HUDEP-2 (cell line): ENCODE measurements around the gene POC5.
"Not testable (repeated sequence)": the region's sequence is repeated elsewhere in the genome, so short reads cannot be mapped to it uniquely, and the experiment has no call there.

Source experiments
- DNase-seq, 76 experiments: peaks; one replicate each; lab custom pipeline; 2025; ENCODE audit not compliant: unreplicated experiment in 76 of 76; lab: John Stamatoyannopoulos, UW

Gene POC5

GRCh38 chr5:75717082-75717922, at the start of gene POC5:
Gene POC5, minus strand, starts transcription at chr5:75717437. Its CDS starts 4,500 bp downstream, at chr5:75712937.
- DNase-seq = peak; percentile 67 to 98 (median 94)

- no peak for DNase-seq
These were observed 40.9 kb upstream of the POC5 start for GRCh38 chr5:75758116-75758515.

GRCh38 chr5:75756981-75757380, 39.7 kb upstream of the POC5 start:
- no peak for DNase-seq

- no peak for DNase-seq
These were observed 39.0 kb upstream of the POC5 start for GRCh38 chr5:75756211-75756610.

- no peak for DNase-seq
These were observed 35.9 kb upstream of the POC5 start for GRCh38 chr5:75753182-75753581.

GRCh38 chr5:75744355-75744754, 27.1 kb upstream of the POC5 start:
- no peak for DNase-seq

GRCh38 chr5:75736273-75736672, 19.0 kb upstream of the POC5 start:
- no peak for DNase-seq

- peak in 11 of 76 experiments; percentile 1 to 30 (median 3) for DNase-seq
These were observed 17.9 kb upstream of the POC5 start for GRCh38 chr5:75734913-75735789.

GRCh38 chr5:75733767-75734166, 16.5 kb upstream of the POC5 start:
- no peak for DNase-seq

GRCh38 chr5:75731515-75731914, 14.3 kb upstream of the POC5 start:
- DNase-seq = not testable (repeated sequence)

- no peak for DNase-seq
These were observed 12.1 kb upstream of the POC5 start for GRCh38 chr5:75729321-75729720.

- no peak for DNase-seq
These were observed 10.7 kb upstream of the POC5 start for GRCh38 chr5:75727931-75728330.

- not testable (repeated sequence) for DNase-seq
These were observed 9.0 kb upstream of the POC5 start for GRCh38 chr5:75726224-75726623.

GRCh38 chr5:75723378-75723777, 6.1 kb upstream of the POC5 start:
- DNase-seq = no peak

- DNase-seq = no peak
These were observed 4.3 kb upstream of the POC5 start for GRCh38 chr5:75721573-75721972.

- DNase-seq = no peak
These were observed 3.6 kb upstream of the POC5 start for GRCh38 chr5:75720882-75721281.

GRCh38 chr5:75716715-75717081, 539 bp downstream of the POC5 start:
- DNase-seq = peak in 2 of 76 experiments; percentile 3 to 14

GRCh38 chr5:75712091-75712490, 5.1 kb downstream of the POC5 start:
- peak in 1 of 76 experiments; percentile 7 for DNase-seq

- DNase-seq = no peak
These were observed 6.1 kb downstream of the POC5 start for GRCh38 chr5:75711151-75711550.

GRCh38 chr5:75710637-75711036, 6.6 kb downstream of the POC5 start:
- DNase-seq = no peak

- DNase-seq = peak in 4 of 76 experiments; percentile 1 to 19 (median 11)
These were observed 9.2 kb downstream of the POC5 start for GRCh38 chr5:75707911-75708509.
